ENCODE data around the gene PDZD8. TPM values are rescaled to one million over a fixed set of nuclear protein-coding genes. Genes with fewer than 3 reads are reported as not detected.

Gene PDZD8
- total RNA-seq, 4 donors from 2014 or later = 28.6 to 54.3 (median 34.8) TPM

GRCh38 chr10:117346574-117346973 is 28.7 kb downstream of the PDZD8 start:
- no peak for TF ChIP-seq CTCF (IDR thresholded peaks at IDR 0.05; ENCODE audit: low read depth)

- no peak for TF ChIP-seq CTCF (IDR thresholded peaks at IDR 0.05; ENCODE audit: low read depth)
These were observed 30.1 kb downstream of the PDZD8 start for GRCh38 chr10:117345143-117345542.

- no peak for TF ChIP-seq CTCF (IDR thresholded peaks at IDR 0.05; ENCODE audit: low read depth)
These were observed 32.6 kb downstream of the PDZD8 start for GRCh38 chr10:117342641-117343040.

GRCh38 chr10:117341061-117341460 is 34.2 kb downstream of the PDZD8 start:
- TF ChIP-seq CTCF (IDR thresholded peaks at IDR 0.05; ENCODE audit: low read depth) = no peak

- no peak for TF ChIP-seq CTCF (IDR thresholded peaks at IDR 0.05; ENCODE audit: low read depth)
These were observed 35.3 kb downstream of the PDZD8 start for GRCh38 chr10:117339979-117340378.

- no peak for TF ChIP-seq CTCF (IDR thresholded peaks at IDR 0.05; ENCODE audit: low read depth)
These were observed 35.7 kb downstream of the PDZD8 start for GRCh38 chr10:117339578-117339977.

GRCh38 chr10:117334926-117335325 is 40.3 kb downstream of the PDZD8 start:
- TF ChIP-seq CTCF (IDR thresholded peaks at IDR 0.05; ENCODE audit: low read depth) = no peak

All from subcutaneous adipose tissue (tissue), 4 donors.